Breast epithelium (tissue), 3 donors: ENCODE data around the gene INTS6.
A peak's percentile ranks its signal among the peaks of the same experiment; 100 is the strongest.

Experiments
- POLR2A ChIP-seq: fragments of 450-650 bp; IDR thresholded peaks from one replicate; pipeline ENCODE4 v1.6.1; 2016; ENCODE audit warnings: antibody characterized with exemption, mild to moderate bottlenecking, moderate library complexity
- TF ChIP-seq, protein P1 (sequence below), 3 donors: fragments of 450-650 bp; IDR thresholded peaks; one replicate each; pipeline ENCODE4 v1.5.1; 2016 to 2017; ENCODE audit warnings: antibody characterized with exemption in 3 of 3, mild to moderate bottlenecking in 3 of 3, moderate library complexity in 3 of 3

DNA sequence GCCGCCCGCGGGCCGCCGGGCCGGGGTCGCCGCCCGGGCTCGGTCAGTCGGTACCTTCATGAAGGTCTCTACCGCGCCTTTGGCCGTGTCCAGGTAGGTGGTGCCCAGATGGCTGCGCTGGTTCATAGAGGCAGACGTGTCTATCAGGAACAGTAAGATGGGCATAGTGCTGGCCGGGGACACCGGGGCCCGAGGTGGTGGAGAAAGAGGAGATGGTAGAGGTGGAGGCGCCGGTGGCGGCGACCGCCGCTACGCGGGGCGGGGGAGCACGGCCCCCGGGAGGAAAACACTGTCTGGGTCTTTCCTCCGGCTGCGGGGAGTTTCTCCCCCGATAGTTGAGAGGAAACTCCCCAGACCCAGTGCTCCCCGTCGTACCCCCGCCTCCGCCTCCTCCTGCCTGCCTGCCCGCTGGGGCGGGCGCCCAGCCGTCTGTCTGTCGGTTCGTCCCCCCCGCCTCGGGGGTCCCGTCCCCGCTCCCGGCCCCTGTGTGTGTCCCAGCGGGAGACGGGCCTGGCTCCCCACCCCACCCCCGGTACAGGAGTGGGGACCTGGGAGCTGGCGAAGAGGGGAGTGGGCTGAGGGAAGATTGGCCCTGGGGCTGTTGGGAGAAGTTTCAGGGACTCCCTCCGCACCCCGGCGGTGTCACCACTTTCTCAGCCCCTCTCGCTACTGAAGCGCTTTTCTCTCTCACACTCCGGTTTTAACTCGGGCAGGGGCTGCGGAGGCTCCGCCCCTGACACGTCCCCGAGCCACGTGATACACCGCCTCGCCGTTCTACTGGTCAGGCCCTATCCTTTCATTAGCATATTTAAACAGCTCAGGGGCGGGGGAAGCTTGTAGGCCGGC, at the start of gene INTS6:
- TF ChIP-seq, protein P1, sequence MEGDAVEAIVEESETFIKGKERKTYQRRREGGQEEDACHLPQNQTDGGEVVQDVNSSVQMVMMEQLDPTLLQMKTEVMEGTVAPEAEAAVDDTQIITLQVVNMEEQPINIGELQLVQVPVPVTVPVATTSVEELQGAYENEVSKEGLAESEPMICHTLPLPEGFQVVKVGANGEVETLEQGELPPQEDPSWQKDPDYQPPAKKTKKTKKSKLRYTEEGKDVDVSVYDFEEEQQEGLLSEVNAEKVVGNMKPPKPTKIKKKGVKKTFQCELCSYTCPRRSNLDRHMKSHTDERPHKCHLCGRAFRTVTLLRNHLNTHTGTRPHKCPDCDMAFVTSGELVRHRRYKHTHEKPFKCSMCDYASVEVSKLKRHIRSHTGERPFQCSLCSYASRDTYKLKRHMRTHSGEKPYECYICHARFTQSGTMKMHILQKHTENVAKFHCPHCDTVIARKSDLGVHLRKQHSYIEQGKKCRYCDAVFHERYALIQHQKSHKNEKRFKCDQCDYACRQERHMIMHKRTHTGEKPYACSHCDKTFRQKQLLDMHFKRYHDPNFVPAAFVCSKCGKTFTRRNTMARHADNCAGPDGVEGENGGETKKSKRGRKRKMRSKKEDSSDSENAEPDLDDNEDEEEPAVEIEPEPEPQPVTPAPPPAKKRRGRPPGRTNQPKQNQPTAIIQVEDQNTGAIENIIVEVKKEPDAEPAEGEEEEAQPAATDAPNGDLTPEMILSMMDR (IDR thresholded peaks at IDR 0.05) = no peak
- TF ChIP-seq POLR2A = peak; percentile 100
